ENCODE results near the gene PTGES2. TPM values are rescaled to one million over a fixed set of nuclear protein-coding genes. Genes with fewer than 3 reads are reported as not detected.

Gene PTGES2
- total RNA-seq, 1 experiment from 2014 or later: 76.8 TPM

DNA sequence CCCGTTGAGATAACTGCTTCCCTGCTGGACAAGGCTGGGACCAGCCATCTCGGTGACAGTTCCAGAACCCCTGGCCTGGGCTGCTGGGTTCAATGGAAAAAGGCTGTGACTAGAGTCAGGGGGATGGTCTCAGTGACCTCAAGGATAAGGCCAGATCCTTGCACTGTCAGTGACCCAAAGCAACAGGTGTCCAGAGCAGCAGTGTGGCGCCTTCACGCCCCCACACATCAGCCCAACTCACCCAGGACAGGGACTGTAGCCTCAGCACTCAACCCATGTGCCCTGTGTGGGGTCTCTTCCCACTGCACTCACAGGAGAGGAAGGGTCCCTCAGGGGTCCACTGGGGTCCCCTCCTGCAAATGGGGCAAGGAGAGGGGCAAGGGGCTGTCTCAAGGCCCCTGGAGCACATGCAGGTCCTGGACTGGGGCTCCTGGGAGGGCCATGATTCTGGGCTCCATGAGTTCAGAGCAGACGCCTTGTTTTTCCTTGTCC lies 21.0 kb upstream of the PTGES2 start:
- ChIA-PET CTCF (no interaction called here), POLR2A (no interaction called here)
- DNase-seq (ENCODE audit: low read depth, low spot score) (no peak), ATAC-seq (no peak)
- intact Hi-C loops (cut with micrococcal nuclease; ENCODE audit: unreplicated experiment) (no loop called here), in situ Hi-C loops (cut with HindIII; ENCODE audit: low pct_unique_long_range_greater_than_20kb, low sequenced_read_pairs) (no loop called here)
- no peak for TF ChIP-seq POLR2AphosphoS5 (IDR thresholded peaks at IDR 0.05; ENCODE audit: low read depth, low read length)
- TF ChIP-seq, protein P1, sequence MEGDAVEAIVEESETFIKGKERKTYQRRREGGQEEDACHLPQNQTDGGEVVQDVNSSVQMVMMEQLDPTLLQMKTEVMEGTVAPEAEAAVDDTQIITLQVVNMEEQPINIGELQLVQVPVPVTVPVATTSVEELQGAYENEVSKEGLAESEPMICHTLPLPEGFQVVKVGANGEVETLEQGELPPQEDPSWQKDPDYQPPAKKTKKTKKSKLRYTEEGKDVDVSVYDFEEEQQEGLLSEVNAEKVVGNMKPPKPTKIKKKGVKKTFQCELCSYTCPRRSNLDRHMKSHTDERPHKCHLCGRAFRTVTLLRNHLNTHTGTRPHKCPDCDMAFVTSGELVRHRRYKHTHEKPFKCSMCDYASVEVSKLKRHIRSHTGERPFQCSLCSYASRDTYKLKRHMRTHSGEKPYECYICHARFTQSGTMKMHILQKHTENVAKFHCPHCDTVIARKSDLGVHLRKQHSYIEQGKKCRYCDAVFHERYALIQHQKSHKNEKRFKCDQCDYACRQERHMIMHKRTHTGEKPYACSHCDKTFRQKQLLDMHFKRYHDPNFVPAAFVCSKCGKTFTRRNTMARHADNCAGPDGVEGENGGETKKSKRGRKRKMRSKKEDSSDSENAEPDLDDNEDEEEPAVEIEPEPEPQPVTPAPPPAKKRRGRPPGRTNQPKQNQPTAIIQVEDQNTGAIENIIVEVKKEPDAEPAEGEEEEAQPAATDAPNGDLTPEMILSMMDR (IDR thresholded peaks at IDR 0.05): no peak
- TF ChIP-seq SIN3A (IDR thresholded peaks at IDR 0.05; ENCODE audit: borderline replicate concordance, insufficient read depth, low read depth, low read length): no peak
- TF ChIP-seq, protein P2, sequence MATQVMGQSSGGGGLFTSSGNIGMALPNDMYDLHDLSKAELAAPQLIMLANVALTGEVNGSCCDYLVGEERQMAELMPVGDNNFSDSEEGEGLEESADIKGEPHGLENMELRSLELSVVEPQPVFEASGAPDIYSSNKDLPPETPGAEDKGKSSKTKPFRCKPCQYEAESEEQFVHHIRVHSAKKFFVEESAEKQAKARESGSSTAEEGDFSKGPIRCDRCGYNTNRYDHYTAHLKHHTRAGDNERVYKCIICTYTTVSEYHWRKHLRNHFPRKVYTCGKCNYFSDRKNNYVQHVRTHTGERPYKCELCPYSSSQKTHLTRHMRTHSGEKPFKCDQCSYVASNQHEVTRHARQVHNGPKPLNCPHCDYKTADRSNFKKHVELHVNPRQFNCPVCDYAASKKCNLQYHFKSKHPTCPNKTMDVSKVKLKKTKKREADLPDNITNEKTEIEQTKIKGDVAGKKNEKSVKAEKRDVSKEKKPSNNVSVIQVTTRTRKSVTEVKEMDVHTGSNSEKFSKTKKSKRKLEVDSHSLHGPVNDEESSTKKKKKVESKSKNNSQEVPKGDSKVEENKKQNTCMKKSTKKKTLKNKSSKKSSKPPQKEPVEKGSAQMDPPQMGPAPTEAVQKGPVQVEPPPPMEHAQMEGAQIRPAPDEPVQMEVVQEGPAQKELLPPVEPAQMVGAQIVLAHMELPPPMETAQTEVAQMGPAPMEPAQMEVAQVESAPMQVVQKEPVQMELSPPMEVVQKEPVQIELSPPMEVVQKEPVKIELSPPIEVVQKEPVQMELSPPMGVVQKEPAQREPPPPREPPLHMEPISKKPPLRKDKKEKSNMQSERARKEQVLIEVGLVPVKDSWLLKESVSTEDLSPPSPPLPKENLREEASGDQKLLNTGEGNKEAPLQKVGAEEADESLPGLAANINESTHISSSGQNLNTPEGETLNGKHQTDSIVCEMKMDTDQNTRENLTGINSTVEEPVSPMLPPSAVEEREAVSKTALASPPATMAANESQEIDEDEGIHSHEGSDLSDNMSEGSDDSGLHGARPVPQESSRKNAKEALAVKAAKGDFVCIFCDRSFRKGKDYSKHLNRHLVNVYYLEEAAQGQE (IDR thresholded peaks at IDR 0.05; ENCODE audit: insufficient read depth in 1 of 2, low read depth in 2 of 2, low read length in 1 of 2): no peak
- TF ChIP-seq TCF7L2 (IDR thresholded peaks at IDR 0.05; ENCODE audit: low read depth, low read length): no peak
- Histone ChIP-seq H3K4me1 (ENCODE audit: control insufficient read depth, insufficient read depth, low read length) (peaks cover 5% of the 10 kb centered on the region), H3K27me3 (ENCODE audit: control insufficient read depth, insufficient read depth, low read length) (no peaks in the 10 kb centered on the region), H3K9me3 (ENCODE audit: control insufficient read depth, insufficient read depth, low read depth, low read length) (no peaks in the 10 kb centered on the region), H3K4me3 (ENCODE audit: low read depth in 2 of 2, low read length in 2 of 2) (no peak overlapping the region), H3K27ac (ENCODE audit: low read length) (no peak overlapping the region), H3K36me3 (ENCODE audit: control insufficient read depth, insufficient read depth, low read length) (no peaks in the 10 kb centered on the region)
- no TSS peak for BruUV-seq (replicated peaks)

DNA sequence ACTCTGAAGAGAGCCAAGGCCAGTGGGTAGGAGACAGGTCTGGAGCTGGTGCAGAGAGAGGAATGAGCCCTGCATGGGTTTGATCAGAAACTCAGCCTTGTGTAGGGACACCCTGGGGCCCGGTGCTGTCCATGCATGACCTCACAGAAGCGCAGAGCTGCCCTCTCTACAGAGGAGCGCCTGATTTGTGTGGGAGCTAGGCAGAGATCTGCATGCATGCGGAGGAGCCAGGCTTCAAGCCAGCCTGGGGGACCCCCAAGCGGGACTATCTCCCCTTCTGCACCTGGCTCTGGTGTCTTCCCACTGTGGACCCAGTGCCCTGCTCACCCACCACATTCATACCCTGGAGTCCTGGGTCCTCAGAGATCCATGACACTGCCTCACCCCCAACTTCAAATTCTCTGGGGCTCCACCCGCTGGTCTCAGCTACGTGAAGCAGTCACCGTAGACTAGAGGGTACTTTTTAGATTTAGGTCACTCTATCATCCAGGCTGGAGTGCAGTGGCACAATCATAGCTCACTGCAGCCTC lies 19.1 kb upstream of the PTGES2 start:
- TF ChIP-seq TCF7L2 (IDR thresholded peaks at IDR 0.05; ENCODE audit: low read depth, low read length) (no peak), POLR2AphosphoS5 (IDR thresholded peaks at IDR 0.05; ENCODE audit: low read depth, low read length) (no peak), SIN3A (IDR thresholded peaks at IDR 0.05; ENCODE audit: borderline replicate concordance, insufficient read depth, low read depth, low read length) (no peak)
- TF ChIP-seq, protein P1 (IDR thresholded peaks at IDR 0.05): no peak
- TF ChIP-seq, protein P2 (IDR thresholded peaks at IDR 0.05; ENCODE audit: insufficient read depth in 1 of 2, low read depth in 2 of 2, low read length in 1 of 2): no peak
- ChIA-PET POLR2A (no interaction called here), CTCF (no interaction called here)
- Histone ChIP-seq H3K27ac (ENCODE audit: low read length) (no peak overlapping the region), H3K27me3 (ENCODE audit: control insufficient read depth, insufficient read depth, low read length) (no peaks in the 10 kb centered on the region), H3K4me1 (ENCODE audit: control insufficient read depth, insufficient read depth, low read length) (peaks cover 5% of the 10 kb centered on the region), H3K36me3 (ENCODE audit: control insufficient read depth, insufficient read depth, low read length) (no peaks in the 10 kb centered on the region), H3K4me3 (ENCODE audit: low read depth in 2 of 2, low read length in 2 of 2) (no peak overlapping the region), H3K9me3 (ENCODE audit: control insufficient read depth, insufficient read depth, low read depth, low read length) (no peaks in the 10 kb centered on the region)
- intact Hi-C loops (cut with micrococcal nuclease; ENCODE audit: unreplicated experiment): no loop called here
- no TSS peak for BruUV-seq (replicated peaks)
- in situ Hi-C loops (cut with HindIII; ENCODE audit: low pct_unique_long_range_greater_than_20kb, low sequenced_read_pairs): no loop called here
- ATAC-seq: no peak
- DNase-seq (ENCODE audit: low read depth, low spot score): no peak
